HG02571 (cell line): Measurements from ENCODE around the gene CD200R1.

ENCODE experiments used
- ATAC-seq: cut with Tn5 transposase; IDR thresholded peaks from one replicate; pipeline ENCODE4 v1.9.1; 2021; ENCODE audit warnings: mild to moderate bottlenecking, moderate library complexity; ENCODE audit not compliant: unreplicated experiment

Gene CD200R1, protein sequence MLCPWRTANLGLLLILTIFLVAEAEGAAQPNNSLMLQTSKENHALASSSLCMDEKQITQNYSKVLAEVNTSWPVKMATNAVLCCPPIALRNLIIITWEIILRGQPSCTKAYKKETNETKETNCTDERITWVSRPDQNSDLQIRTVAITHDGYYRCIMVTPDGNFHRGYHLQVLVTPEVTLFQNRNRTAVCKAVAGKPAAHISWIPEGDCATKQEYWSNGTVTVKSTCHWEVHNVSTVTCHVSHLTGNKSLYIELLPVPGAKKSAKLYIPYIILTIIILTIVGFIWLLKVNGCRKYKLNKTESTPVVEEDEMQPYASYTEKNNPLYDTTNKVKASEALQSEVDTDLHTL

GRCh38 chr3:112974894-112975293 is at the start of gene CD200R1:
CD200R1 (minus strand) TSS chr3:112975103; CDS start chr3:112974857, 246 bp downstream.
- ATAC-seq, result no peak

DNA sequence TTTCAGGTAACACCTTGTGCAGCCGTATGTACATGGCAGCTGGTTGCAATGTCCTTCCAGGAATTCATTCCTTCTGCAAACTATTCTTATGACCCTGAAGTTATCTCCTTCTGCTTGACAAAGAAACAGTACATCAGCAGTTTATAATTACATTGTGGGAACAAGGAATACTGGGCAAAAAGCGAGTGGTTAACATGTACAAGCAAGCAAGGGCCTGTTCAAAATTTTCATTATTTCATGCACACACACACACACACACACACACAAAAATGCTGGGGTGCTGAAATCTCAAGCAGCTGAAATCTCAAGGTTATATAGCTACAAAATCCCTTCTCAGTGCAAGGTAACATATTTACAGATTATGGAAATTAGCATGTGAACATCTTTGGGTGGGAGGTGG is 46.6 kb upstream of the CD200R1 start:
- no peak for ATAC-seq

DNA sequence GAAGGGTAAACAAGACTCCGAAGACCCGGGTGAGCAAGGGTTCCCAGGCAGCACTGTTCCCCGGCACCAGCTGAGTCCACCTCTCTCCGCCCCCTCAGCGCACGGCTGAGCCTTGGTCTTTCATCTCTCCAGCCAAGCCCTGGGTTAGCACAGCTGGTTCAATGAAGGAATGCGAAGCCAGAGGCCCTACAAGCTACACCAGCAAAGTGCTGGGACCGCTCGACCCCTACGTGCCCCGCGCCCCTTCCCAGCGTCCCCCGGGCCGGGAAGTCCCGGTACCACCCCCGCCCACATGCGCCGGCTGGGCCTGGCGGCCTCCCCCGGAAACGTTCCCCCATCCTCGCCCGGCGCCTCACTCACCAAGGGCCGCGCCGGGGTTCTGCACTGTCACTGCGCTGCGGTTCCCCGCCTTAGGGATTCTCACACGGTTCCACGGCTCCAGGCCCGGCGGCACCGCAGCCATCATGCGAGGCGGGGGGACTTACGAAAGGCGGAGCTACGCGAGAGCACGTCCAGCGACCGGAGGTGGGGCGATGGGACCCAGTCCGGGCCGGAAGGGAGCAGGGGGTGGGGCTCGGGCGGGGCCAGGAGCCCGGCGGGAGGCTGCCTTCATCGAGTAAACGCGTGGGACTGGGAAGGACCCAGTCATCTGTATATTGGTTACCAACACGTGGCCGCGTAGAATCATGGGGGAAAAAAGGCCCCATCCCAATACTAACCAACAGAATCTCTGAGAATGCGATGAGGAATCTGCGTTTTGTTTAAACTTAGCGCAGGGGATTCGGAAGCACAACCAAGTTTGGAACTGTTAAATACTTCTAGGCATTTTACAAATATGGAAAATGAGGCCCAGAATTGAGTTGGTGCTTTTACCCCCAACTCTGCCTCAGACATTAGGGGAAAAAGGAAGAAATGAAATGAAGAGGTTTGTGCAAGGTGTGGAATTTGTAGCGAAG is 44.6 kb upstream of the CD200R1 start:
- peak; percentile 93 for ATAC-seq

GRCh38 chr3:113018536-113019181 is 43.8 kb upstream of the CD200R1 start:
- ATAC-seq, result no peak

GRCh38 chr3:113013593-113013992 is 38.7 kb upstream of the CD200R1 start:
- ATAC-seq, result no peak

DNA sequence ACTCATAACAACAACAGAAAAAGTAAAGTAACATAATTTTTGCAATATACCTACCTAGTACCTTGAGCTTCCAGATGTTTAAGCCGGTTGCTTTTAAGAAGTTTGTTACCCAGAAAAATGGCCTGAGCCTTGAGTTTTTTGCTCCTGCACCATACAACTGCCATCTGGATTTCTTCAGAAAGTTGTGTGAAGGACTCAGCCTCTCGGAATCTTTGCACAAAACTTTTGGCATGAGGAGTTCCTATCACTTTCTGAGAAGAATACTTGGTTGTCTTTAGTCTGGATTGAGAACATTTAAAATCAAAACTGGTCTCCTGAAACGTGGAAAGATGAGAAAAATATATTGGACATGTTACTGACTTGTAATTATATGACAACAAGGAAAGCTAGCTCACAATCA is 33.2 kb upstream of the CD200R1 start:
- ATAC-seq, result no peak

DNA sequence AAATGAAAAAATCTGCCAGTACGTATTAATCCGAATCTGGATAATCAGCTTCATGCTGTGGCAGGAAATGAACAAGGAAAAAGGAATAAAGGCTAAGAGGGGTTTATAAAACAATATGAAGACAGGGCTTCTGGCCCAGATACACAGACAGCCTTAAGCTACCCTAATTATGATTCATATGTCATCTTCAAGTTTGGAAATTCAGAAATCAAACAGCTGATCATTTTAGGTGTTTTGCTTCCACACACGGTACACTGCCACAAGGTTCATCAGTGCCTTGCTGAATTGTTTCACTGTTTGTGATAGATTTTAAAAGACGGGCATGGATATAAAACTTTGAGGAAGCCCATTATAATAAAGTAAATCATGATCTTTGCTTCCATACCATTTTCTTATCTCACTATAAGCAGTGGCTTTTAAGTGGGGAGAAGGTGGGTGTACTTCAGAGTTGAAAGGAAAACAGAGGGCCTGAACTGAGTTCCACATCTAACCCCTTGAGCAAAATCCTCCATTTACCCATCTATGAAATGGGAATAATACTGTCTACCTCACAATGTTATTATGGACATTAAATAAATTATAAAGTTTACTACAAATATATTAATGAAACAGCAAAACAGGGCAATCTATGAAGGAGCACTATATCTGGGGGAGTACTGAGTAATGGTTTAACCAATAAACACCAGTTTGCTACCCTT is 31.6 kb upstream of the CD200R1 start:
- no peak for ATAC-seq

- ATAC-seq, result no peak
Measured at GRCh38 chr3:113005611-113006010, 30.7 kb upstream of the CD200R1 start.

- ATAC-seq, result no peak
Measured at GRCh38 chr3:113002679-113003078, 27.8 kb upstream of the CD200R1 start.

DNA sequence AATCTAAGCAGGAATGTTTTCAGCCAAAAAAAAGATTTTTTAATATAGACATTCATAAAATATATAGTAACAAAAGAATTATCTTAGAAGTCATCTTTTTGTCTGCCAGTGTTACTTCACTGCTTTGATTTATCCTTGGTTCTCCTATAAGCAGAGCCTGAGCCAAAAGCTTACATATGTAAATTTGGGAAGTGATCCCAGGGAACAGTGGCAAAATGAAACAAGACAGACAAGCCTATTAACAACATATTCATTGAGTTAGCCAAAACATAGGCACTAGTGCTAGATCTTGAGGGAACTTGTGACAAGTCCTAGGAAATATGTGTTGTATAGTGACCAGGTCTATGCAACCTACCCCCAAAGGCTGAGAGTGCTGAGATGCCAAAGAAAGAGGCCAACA is 27.1 kb upstream of the CD200R1 start:
- ATAC-seq, result no peak

GRCh38 chr3:113000691-113001090 is 25.8 kb upstream of the CD200R1 start:
- no peak for ATAC-seq

- no peak for ATAC-seq
Measured at GRCh38 chr3:112995800-112996199, 20.9 kb upstream of the CD200R1 start.

DNA sequence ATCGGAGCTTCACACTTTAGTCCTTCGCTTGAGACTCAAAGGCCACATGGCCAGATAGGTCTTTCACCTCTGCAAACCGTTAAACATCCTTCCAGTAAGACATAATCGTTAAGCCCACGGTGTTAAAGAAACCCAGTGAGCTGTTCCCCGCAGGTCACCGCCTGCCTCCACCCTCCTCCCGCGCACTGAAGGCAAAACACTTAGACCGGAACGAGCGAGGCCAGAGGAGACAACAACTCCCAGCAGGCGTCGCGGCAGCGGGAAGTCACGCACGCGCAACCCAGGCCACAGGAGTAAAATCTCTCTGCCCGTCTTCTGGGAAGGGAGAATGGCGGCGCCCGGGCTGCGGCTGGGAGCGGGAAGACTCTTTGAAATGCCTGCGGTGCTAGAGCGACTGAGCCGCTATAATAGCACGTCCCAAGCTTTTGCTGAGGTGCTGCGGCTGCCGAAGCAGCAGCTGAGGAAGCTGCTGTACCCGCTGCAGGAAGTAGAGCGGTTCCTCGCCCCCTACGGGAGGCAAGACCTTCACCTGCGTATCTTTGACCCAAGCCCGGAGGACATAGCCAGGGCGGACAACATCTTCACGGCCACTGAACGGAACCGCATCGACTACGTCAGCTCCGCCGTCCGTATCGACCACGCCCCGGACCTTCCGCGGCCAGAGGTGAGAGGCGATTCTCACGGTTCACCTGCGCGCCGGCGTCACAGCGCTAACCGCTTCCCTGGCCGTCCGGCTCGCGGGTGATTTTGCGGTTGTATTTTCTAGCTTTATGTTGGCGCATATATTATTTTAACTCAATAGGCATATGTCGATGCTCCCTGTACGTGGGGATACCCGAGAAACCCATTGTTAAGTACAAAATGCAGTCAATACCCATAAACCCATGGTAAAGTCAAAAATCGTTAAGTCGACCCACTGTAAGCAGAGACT is 16.0 kb upstream of the CD200R1 start, which contains the start of gene GTPBP8:
Gene GTPBP8, plus strand, starts transcription at position 313 of the 931 bp plus-strand sequence. Its CDS starts 16 bp downstream, at position 329.
- ATAC-seq, result peak; percentile 92

GRCh38 chr3:112987710-112988334 is 12.9 kb upstream of the CD200R1 start:
- ATAC-seq, result no peak

DNA sequence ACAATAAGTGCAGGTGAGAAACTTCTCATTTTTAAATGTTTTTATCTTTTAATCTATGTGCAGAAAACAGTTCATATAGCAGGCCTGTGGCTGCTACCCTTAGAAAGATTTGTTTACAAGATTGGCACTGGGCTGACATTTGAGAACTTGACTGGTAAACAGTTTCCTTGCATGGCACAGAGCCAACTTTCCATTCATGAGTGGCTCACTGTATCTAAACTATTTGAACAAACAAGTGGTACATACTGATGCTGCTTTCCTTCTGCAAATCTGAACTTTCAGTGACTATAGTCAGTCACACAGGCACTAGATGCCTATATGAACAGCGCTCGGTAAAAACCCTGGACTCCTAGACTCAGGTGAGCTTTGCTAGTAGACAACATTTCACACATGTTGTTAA is 9.6 kb upstream of the CD200R1 start:
- ATAC-seq, result no peak

DNA sequence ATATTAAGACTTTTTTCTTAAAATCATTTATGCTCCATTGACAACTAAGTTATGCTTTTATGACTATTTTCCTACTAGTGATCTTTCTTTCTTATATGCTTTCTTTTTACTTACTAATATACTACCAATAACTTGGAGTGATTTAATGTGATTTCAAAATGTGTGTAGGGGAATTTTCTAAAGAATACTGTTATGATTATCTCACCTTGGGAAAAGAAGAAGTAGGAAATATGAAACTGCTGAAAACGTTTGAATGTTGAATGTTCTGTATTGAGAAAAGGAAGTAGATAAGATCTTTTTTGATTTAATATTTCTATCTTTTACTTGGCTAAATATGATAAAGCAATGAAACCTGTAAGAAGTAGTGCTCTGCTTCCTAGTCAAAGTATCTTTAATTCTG is 7.8 kb upstream of the CD200R1 start:
- ATAC-seq, result no peak

- ATAC-seq, result no peak
Measured at GRCh38 chr3:112980080-112980479, 5.2 kb upstream of the CD200R1 start.

GRCh38 chr3:112979244-112979832 is 4.4 kb upstream of the CD200R1 start:
- ATAC-seq, result no peak

DNA sequence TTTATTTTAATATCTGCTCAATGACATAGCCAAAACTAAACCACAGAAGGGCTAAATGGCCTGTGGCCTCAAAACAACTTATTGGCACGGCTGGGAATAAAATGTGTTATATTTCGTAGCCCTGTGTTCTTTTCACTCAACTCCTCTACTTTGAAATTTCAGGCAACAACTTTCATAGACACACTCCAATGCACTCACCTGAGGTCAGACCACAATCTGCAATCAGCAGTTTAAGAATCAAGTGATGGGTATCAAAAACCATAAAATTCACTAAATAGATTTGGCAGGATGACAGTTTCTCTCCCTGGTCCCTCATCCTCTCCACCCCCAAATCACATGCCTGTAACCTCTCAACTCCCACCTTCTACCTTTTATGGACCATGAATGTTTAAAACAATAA is 2.0 kb upstream of the CD200R1 start:
- ATAC-seq, result no peak
